ENCODE measurements around the gene NHERF2. TPM values are rescaled to one million over a fixed set of nuclear protein-coding genes. Genes with fewer than 3 reads are reported as not detected.

Gene NHERF2
- total RNA-seq, 1 experiment from 2014 or later: 104 TPM

DNA sequence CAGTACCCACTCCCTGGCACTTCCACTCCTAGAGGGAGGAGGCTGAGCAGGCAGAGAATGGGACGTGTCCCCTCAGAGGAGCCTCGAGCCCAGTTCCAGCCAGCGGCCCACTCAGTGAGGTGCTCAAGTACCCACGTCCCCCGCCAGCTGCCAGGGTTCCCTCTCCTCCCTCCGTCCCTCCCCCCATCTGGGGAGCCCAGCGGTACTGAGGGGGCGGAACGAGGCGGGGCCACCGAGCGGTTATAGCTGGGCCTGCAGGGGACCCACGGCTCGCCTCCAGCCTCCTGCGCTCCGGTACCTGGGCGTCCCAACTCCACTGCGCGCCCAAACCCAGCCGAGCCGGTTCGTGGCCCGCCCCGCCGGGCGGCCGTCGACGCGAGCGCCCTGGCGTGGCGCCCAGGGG lies 7.2 kb upstream of the NHERF2 start, which contains the start of gene NPW:
NPW (plus strand) TSS at position 268 of the 403 bp plus-strand sequence.
- Histone ChIP-seq H3K9me3 (ENCODE audit: insufficient read depth, low read depth) (no peaks in the 10 kb centered on the region), H4K20me1 (ENCODE audit: insufficient read depth) (no peaks in the 10 kb centered on the region), H3K36me3 (ENCODE audit: low read depth) (no peaks in the 10 kb centered on the region), H3F3A (ENCODE audit: insufficient read depth, low read depth) (peaks cover 16% of the 10 kb centered on the region), H3K27ac (no peak within 1 kb of the TSS), H3K4me3 (no peak within 1 kb of the TSS), H3K4me2 (no peak within 1 kb of the TSS), H3K27me3 (ENCODE audit: insufficient read depth, low read depth) (no peaks in the 10 kb centered on the region), H2AFZ (no peak within 1 kb of the TSS), H3K79me2 (ENCODE audit: low read depth) (no peaks in the 10 kb centered on the region), H3K4me1 (replicated peaks; ENCODE audit: insufficient read depth) (peaks cover 25% of the 10 kb centered on the region), H3K9me2 (ENCODE audit: insufficient read depth) (no peaks in the 10 kb centered on the region)
- CTCF ChIA-PET: no interaction called here
- TF ChIP-seq, protein P1, sequence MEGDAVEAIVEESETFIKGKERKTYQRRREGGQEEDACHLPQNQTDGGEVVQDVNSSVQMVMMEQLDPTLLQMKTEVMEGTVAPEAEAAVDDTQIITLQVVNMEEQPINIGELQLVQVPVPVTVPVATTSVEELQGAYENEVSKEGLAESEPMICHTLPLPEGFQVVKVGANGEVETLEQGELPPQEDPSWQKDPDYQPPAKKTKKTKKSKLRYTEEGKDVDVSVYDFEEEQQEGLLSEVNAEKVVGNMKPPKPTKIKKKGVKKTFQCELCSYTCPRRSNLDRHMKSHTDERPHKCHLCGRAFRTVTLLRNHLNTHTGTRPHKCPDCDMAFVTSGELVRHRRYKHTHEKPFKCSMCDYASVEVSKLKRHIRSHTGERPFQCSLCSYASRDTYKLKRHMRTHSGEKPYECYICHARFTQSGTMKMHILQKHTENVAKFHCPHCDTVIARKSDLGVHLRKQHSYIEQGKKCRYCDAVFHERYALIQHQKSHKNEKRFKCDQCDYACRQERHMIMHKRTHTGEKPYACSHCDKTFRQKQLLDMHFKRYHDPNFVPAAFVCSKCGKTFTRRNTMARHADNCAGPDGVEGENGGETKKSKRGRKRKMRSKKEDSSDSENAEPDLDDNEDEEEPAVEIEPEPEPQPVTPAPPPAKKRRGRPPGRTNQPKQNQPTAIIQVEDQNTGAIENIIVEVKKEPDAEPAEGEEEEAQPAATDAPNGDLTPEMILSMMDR (conservative IDR thresholded peaks at IDR 0.05): no peak
- TF ChIP-seq EZH2 (IDR thresholded peaks at IDR 0.05; ENCODE audit: low read depth): no peak
- intact Hi-C loops (cut with micrococcal nuclease; ENCODE audit: unreplicated experiment): no loop called here
- POLR2A ChIA-PET (ENCODE audit: unreplicated experiment): no interaction called here
- no TSS peak for BruUV-seq (replicated peaks)
- no peak for DNase-seq

DNA sequence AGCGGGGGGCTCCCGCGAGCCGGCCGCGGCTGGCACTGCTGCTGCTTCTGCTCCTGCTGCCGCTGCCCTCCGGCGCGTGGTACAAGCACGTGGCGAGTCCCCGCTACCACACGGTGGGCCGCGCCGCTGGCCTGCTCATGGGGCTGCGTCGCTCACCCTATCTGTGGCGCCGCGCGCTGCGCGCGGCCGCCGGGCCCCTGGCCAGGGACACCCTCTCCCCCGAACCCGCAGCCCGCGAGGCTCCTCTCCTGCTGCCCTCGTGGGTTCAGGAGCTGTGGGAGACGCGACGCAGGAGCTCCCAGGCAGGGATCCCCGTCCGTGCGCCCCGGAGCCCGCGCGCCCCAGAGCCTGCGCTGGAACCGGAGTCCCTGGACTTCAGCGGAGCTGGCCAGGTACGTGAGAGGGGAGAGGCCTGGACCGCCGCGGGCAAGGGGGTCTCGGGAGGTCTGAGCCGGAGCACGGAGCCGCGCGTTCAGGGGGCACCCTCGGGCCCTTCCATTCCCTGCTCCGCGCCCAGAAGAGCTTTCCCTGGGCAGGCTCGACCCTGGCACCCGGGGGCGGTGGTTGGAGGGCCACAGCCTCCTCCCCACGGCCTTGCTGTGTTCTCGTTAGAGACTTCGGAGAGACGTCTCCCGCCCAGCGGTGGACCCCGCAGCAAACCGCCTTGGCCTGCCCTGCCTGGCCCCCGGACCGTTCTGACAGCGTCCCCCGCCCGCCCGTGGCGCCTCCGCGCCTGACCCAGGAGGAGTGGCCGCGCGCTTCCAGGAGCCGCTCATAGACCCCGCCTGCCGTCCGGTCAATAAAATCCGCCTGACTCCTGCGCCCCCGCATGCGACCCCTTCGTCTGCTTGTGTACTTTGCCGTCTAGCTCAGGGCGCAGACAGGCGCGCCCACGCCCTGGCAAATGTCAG lies 6.5 kb upstream of the NHERF2 start:
- no TSS peak for BruUV-seq (replicated peaks)
- no peak for DNase-seq
- Histone ChIP-seq H3K79me2 (ENCODE audit: low read depth) (no peaks in the 10 kb centered on the region), H3K4me1 (replicated peaks; ENCODE audit: insufficient read depth) (peaks cover 18% of the 10 kb centered on the region), H2AFZ (no peak overlapping the region), H3K9me2 (ENCODE audit: insufficient read depth) (no peaks in the 10 kb centered on the region), H3K4me3 (no peak overlapping the region), H3K27ac (no peak overlapping the region), H3K36me3 (ENCODE audit: low read depth) (no peaks in the 10 kb centered on the region), H3F3A (ENCODE audit: insufficient read depth, low read depth) (peaks cover 9% of the 10 kb centered on the region), H4K20me1 (ENCODE audit: insufficient read depth) (no peaks in the 10 kb centered on the region), H3K9me3 (ENCODE audit: insufficient read depth, low read depth) (no peaks in the 10 kb centered on the region), H3K4me2 (no peak overlapping the region), H3K27me3 (ENCODE audit: insufficient read depth, low read depth) (no peaks in the 10 kb centered on the region)
- ChIA-PET CTCF (no interaction called here), POLR2A (ENCODE audit: unreplicated experiment) (no interaction called here)
- intact Hi-C loops (cut with micrococcal nuclease; ENCODE audit: unreplicated experiment): no loop called here
- TF ChIP-seq EZH2 (IDR thresholded peaks at IDR 0.05; ENCODE audit: low read depth): no peak
- TF ChIP-seq, protein P1 (conservative IDR thresholded peaks at IDR 0.05): no peak

DNA sequence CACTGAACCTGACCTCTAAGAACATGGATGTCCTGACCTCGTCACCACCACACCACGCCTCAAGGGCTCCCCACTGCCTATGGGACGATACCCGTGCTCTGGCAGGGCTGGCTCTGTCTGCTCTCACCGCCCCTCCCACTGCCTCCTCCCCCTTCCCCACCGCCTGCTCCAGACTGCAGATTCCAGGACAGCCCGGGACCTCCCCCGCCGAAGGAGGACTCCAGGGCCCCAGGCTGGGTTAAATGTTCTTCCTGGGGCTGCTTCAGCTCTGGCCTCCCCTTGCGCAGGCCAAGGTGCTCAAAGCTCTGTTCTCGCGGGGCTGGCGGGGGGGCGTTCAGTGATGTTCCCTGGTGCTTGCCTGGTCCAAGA lies 4.0 kb upstream of the NHERF2 start:
- peak in 1 of 2 experiments; percentile 67 for DNase-seq
- peak overlapping the region; percentile 45; the same call in 1 of the 2 replicates for H3K4me3 ChIP-seq
- peaks cover 4% of the 10 kb centered on the region; the same call in 1 of the 2 replicates for H4K20me1 ChIP-seq (ENCODE audit: insufficient read depth)
- 0 out of 2 replicates have a peak, but pooled peaks cover 3% of the 10 kb centered on the region for H3K79me2 ChIP-seq (ENCODE audit: low read depth)
- TF ChIP-seq EZH2 (IDR thresholded peaks at IDR 0.05; ENCODE audit: low read depth): no peak
- TF ChIP-seq, protein P1 (conservative IDR thresholded peaks at IDR 0.05): no peak
- POLR2A ChIA-PET (ENCODE audit: unreplicated experiment): interaction anchor here (0.6 to 1.0 kb wide), 4 partner anchors 25 to 125 kb away, joined by 3 to 12 read pairs (median 4); partner anchors contain the start of gene TSC2
- peaks cover 4% of the 10 kb centered on the region; the same call in 1 of the 2 replicates for H3F3A ChIP-seq (ENCODE audit: insufficient read depth, low read depth)
- no peaks in the 10 kb centered on the region for H3K36me3 ChIP-seq (ENCODE audit: low read depth)
- no peaks in the 10 kb centered on the region for H3K27me3 ChIP-seq (ENCODE audit: insufficient read depth, low read depth)
- CTCF ChIA-PET: interaction anchor here (0.5 to 1.4 kb wide), 14 partner anchors 9 to 472 kb away, joined by 3 to 15 read pairs (median 5); partner anchors contain the start of genes NTHL1 and TSC2
- intact Hi-C loops (cut with micrococcal nuclease; ENCODE audit: unreplicated experiment): loop anchor here (1.0 to 2.0 kb wide), 5 partner anchors 21 to 126 kb away; partner anchors contain the start of gene RAB26
- H3K4me2 ChIP-seq: peak overlapping the region; percentile 85
- BruUV-seq (replicated peaks): no TSS peak
- H3K4me1 ChIP-seq (replicated peaks; ENCODE audit: insufficient read depth): peaks cover 14% of the 10 kb centered on the region
- H3K9me3 ChIP-seq (ENCODE audit: insufficient read depth, low read depth): no peaks in the 10 kb centered on the region
- no peak overlapping the region for H3K27ac ChIP-seq
- no peaks in the 10 kb centered on the region for H3K9me2 ChIP-seq (ENCODE audit: insufficient read depth)
- no peak overlapping the region for H2AFZ ChIP-seq

Data from PC-9 (cell line).